Effector memory CD8-positive, alpha-beta T cell (primary cell): ENCODE results near the gene TAS2R41.
"Not testable (repeated sequence)": the region's sequence is repeated elsewhere in the genome, so short reads cannot be mapped to it uniquely, and the experiment has no call there.

ENCODE experiments used
- ATAC-seq: fragments of 150-1000 bp; cut with Tn5 transposase; replicated peaks from 2 replicates; pipeline ENCODE4 v1.10.0; 2021; ENCODE audit warnings: mild to moderate bottlenecking, moderate library complexity
- DNase-seq, 3 experiments: peaks; one replicate each; pipeline ENCODE4 v3.0.0; 2021
- H3K27ac Mint-ChIP-seq, 2 donors: one replicate each; pipeline ENCODE4 v1.8.0; 2022; ENCODE audit warnings: mild to moderate bottlenecking in 2 of 2, mixed read lengths in 2 of 2, moderate library complexity in 2 of 2
- H3K27me3 Mint-ChIP-seq, 2 donors: one replicate each; pipeline ENCODE4 v1.8.0; 2022; ENCODE audit warnings: mixed read lengths in 2 of 2
- H3K36me3 Mint-ChIP-seq: one replicate; pipeline ENCODE4 v1.8.0; 2022; ENCODE audit warnings: mild to moderate bottlenecking, moderate library complexity, mixed read lengths; ENCODE audit not compliant: insufficient read depth
- H3K4me1 Mint-ChIP-seq, 2 donors: one replicate each; pipeline ENCODE4 v1.8.0; 2022; ENCODE audit warnings: low read depth in 2 of 2, mixed read lengths in 2 of 2
- H3K4me3 Mint-ChIP-seq, 2 donors: one replicate each; pipeline ENCODE4 v1.8.0; 2022; ENCODE audit warnings: mild to moderate bottlenecking in 2 of 2, mixed read lengths in 2 of 2, moderate library complexity in 2 of 2
- H3K9me3 Mint-ChIP-seq, 2 donors: one replicate each; pipeline ENCODE4 v1.8.0; 2022; ENCODE audit warnings: mixed read lengths in 2 of 2

The TAS2R41 gene

GRCh38 chr7:143522309-143522916 is 44.7 kb downstream of the TAS2R41 start:
- H3K4me3 Mint-ChIP-seq, H3K9me3 Mint-ChIP-seq, H3K27ac Mint-ChIP-seq, H3K4me1 Mint-ChIP-seq, H3K36me3 Mint-ChIP-seq, DNase-seq, ATAC-seq: not testable (repeated sequence)
- H3K27me3 Mint-ChIP-seq: peaks cover 32 to 36% of the 10 kb centered on the region in 2 donors
